ENCODE measurements around the gene RASIP1.
"Not testable (repeated sequence)": the region's sequence is repeated elsewhere in the genome, so short reads cannot be mapped to it uniquely, and the experiment has no call there.

Gene RASIP1

GRCh38 chr19:48740164-48740972, at the start of gene RASIP1:
RASIP1 (minus strand) TSS chr19:48740610; CDS start chr19:48740282, 328 bp downstream.
- no peak for DNase-seq (ENCODE audit: low read depth)

GRCh38 chr19:48787331-48787730, 46.9 kb upstream of the RASIP1 start:
- not testable (repeated sequence) for DNase-seq (ENCODE audit: low read depth)

- DNase-seq (ENCODE audit: low read depth): not testable (repeated sequence)
Observed at GRCh38 chr19:48786422-48786821, 46.0 kb upstream of the RASIP1 start.

- no peak for DNase-seq (ENCODE audit: low read depth)
Observed at GRCh38 chr19:48784527-48784926, 44.1 kb upstream of the RASIP1 start.

GRCh38 chr19:48780631-48781391, 40.4 kb upstream of the RASIP1 start:
- no peak for DNase-seq (ENCODE audit: low read depth)

GRCh38 chr19:48779636-48780035, 39.2 kb upstream of the RASIP1 start:
- DNase-seq (ENCODE audit: low read depth): no peak

- DNase-seq (ENCODE audit: low read depth): no peak
Observed at GRCh38 chr19:48777720-48778119, 37.3 kb upstream of the RASIP1 start.

- DNase-seq (ENCODE audit: low read depth): no peak
Observed at GRCh38 chr19:48777139-48777538, 36.7 kb upstream of the RASIP1 start.

GRCh38 chr19:48772503-48772953, 32.1 kb upstream of the RASIP1 start:
- DNase-seq (ENCODE audit: low read depth): no peak

GRCh38 chr19:48770734-48771472, 30.5 kb upstream of the RASIP1 start:
- DNase-seq (ENCODE audit: low read depth): no peak

GRCh38 chr19:48770266-48770665, 29.9 kb upstream of the RASIP1 start:
- DNase-seq (ENCODE audit: low read depth): no peak

GRCh38 chr19:48768994-48769713, 28.7 kb upstream of the RASIP1 start:
- no peak for DNase-seq (ENCODE audit: low read depth)

GRCh38 chr19:48768171-48768753, 27.9 kb upstream of the RASIP1 start:
- not testable (repeated sequence) for DNase-seq (ENCODE audit: low read depth)

- not testable (repeated sequence) for DNase-seq (ENCODE audit: low read depth)
Observed at GRCh38 chr19:48765816-48766215, 25.4 kb upstream of the RASIP1 start.

- DNase-seq (ENCODE audit: low read depth): no peak
Observed at GRCh38 chr19:48760504-48761205, 20.2 kb upstream of the RASIP1 start.

GRCh38 chr19:48757741-48758144, 17.3 kb upstream of the RASIP1 start:
- DNase-seq (ENCODE audit: low read depth): no peak

- no peak for DNase-seq (ENCODE audit: low read depth)
Observed at GRCh38 chr19:48757089-48757675, 16.8 kb upstream of the RASIP1 start.

- no peak for DNase-seq (ENCODE audit: low read depth)
Observed at GRCh38 chr19:48756686-48757085, 16.3 kb upstream of the RASIP1 start.

- DNase-seq (ENCODE audit: low read depth): no peak
Observed at GRCh38 chr19:48756212-48756611, 15.8 kb upstream of the RASIP1 start.

- DNase-seq (ENCODE audit: low read depth): no peak
Observed at GRCh38 chr19:48755787-48756186, 15.4 kb upstream of the RASIP1 start.

Measured in activated T-cell treated with anti-CD3 and anti-CD28 coated beads for 48 hours (primary cell).